Adrenal gland (tissue), 5 donors: ENCODE measurements around the gene VAMP2.

Experiments
- CTCF ChIP-seq, 6 experiments: fragments of 450-650 bp in 4 of 6; fragments of 200-600 bp in 2 of 6; sonication (generic) in 1 of 6; IDR thresholded peaks; 1 replicate in 5 of 6; 2 replicates in 1 of 6; pipeline versions ENCODE4 v1.5.1 to v1.8.0; 2016 to 2021; ENCODE audit warnings: antibody characterized with exemption in 6 of 6, mild to moderate bottlenecking in 2 of 6, moderate library complexity in 1 of 6
- POLR2A ChIP-seq, 2 donors: fragments of 450-650 bp; IDR thresholded peaks; one replicate each; pipeline ENCODE4 v1.6.1; 2017; ENCODE audit warnings: antibody characterized with exemption in 2 of 2, mild to moderate bottlenecking in 2 of 2, moderate library complexity in 1 of 2
- donor health status: DM: no; HTN: no; CAD: no.

DNA sequence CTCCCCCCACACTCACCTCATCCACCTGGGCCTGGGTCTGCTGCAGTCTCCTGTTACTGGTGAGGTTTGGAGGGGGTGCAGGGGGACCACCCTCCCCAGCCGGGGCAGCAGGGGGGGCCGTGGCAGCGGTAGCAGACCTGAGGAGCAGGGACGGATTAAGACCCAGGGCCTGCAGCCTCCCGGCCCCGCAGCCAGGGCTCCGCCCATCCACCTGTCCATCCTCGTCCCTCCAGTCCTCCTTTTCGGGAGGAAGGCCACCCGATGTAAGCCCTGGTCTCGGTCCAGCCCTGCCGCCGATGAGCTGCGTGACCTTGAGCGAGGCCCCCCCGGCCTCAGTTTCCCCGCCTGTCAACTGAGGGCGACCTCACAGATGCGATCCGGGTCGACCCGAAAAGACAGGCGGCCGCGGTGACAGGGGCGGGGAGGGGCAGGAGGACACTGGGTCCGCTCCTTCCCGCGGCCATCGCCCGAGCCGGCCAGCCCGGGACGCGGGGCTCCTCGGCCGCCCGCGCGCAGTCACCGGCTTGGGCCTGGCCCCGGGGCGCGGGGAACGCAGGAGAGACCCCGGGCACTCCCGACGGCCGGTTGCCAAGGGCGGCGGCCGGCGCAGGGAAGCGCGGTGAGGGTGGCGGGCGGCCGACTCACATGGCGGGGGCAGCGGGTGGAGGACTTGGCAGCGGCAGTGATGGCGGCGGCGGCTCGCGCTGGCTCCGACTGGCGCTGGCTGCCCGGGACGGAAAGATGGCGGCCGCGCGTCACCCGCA is at the start of gene VAMP2:
- TF ChIP-seq CTCF (IDR thresholded peaks at IDR 0.05) (peak in 4 of 6 experiments; percentile 14 to 23 (median 21)), POLR2A (IDR thresholded peaks at IDR 0.05) (peak; percentile 76 to 79)
